WTC11 (cell line): ENCODE results near the gene GPR15LG.

Experiments
- SP1 ChIP-seq: sonication (generic); formaldehyde crosslinking; conservative IDR thresholded peaks from 2 replicates; pipeline ENCODE4 v1.8.1; 2022; ENCODE audit warnings: missing genetic modification reagents
- TEAD1 ChIP-seq: sonication (generic); formaldehyde crosslinking; IDR thresholded peaks from 2 replicates; pipeline ENCODE4 v1.8.0; 2022; ENCODE audit warnings: mild to moderate bottlenecking, missing genetic modification reagents
- ZNF263 ChIP-seq: sonication (generic); formaldehyde crosslinking; IDR thresholded peaks from 2 replicates; pipeline ENCODE4 v1.8.1; 2022; ENCODE audit warnings: low read depth, mild to moderate bottlenecking, moderate library complexity, missing genetic modification reagents

DNA sequence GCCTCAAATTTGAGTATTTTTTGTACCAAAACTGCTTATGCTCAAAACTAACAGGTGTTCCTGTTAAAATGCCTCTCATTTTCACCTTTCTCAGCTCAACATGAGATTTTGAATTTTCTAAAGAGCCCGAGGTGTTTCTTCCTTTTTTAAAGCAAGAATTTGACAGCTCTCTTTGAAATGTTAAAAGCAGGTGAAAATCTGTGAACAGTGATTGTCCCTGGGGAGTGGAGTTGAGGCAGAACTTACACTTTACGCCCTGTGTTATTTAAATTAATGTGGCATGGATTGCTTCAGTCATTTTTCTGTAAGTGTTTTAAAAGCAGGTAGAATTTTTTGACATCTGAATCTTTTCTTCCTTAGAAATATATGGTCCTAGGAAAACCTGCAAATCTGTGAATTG is 9.2 kb upstream of the GPR15LG start:
- no peak for TF ChIP-seq TEAD1 (CRISPR knock-in tag)
- TF ChIP-seq ZNF263 (CRISPR knock-in tag): no peak
- no peak for TF ChIP-seq SP1
